Astrocyte (in vitro differentiated cells and primary cell): ENCODE results near the gene AP1B1. TPM values are rescaled to one million over a fixed set of nuclear protein-coding genes. Genes with fewer than 3 reads are reported as not detected.

ENCODE experiments used
- DNase-seq: peaks from one replicate; pipeline ENCODE4 v3.0.0-alpha.2; 2010; ENCODE audit warnings: low read depth
- FAIRE-seq: peaks from 2 replicates; lab custom pipeline; 2011; peaks lifted over from hg19 to GRCh38; lab: Jason Lieb, UNC
- H2AFZ ChIP-seq: 2 replicates; pipeline ENCODE4 v1.6.0; 2012; ENCODE audit warnings: low read depth, low read length, inconsistent platforms
- H3K27ac ChIP-seq: 2 replicates; pipeline ENCODE4 v1.5.1; 2011; ENCODE audit warnings: low read depth, low read length, inconsistent platforms
- H3K27me3 ChIP-seq: 2 replicates; pipeline ENCODE4 v1.6.0; 2011; ENCODE audit warnings: low read length, inconsistent platforms; ENCODE audit not compliant: insufficient read depth
- H3K36me3 ChIP-seq: 2 replicates; pipeline ENCODE4 v1.5.1; 2011; ENCODE audit warnings: low read length, inconsistent platforms; ENCODE audit not compliant: insufficient read depth
- H3K4me1 ChIP-seq: 2 replicates; pipeline ENCODE4 v1.5.1; 2011; ENCODE audit warnings: low read length, inconsistent platforms; ENCODE audit not compliant: insufficient read depth
- H3K4me2 ChIP-seq: 2 replicates; pipeline ENCODE4 v1.6.0; 2012; ENCODE audit warnings: low read length, inconsistent platforms
- H3K4me3 ChIP-seq: 2 replicates; pipeline ENCODE4 v1.5.1; 2011; ENCODE audit warnings: low read depth, mild to moderate bottlenecking, low read length, inconsistent platforms; ENCODE audit not compliant: insufficient read depth
- H3K79me2 ChIP-seq: 2 replicates; pipeline ENCODE4 v1.6.0; 2012; ENCODE audit warnings: mild to moderate bottlenecking, low read length, inconsistent platforms; ENCODE audit not compliant: insufficient read depth
- H3K9ac ChIP-seq: 2 replicates; pipeline ENCODE4 v1.6.0; 2012; ENCODE audit warnings: mild to moderate bottlenecking, low read length, inconsistent platforms
- H3K9me3 ChIP-seq: 2 replicates; pipeline ENCODE4 v1.5.1; 2012; ENCODE audit warnings: low read depth, mild to moderate bottlenecking, low read length, inconsistent platforms; ENCODE audit not compliant: insufficient read depth
- H4K20me1 ChIP-seq: 2 replicates; pipeline ENCODE4 v1.6.0; 2012; ENCODE audit warnings: low read length, inconsistent platforms; ENCODE audit not compliant: insufficient read depth
- H3K27ac Mint-ChIP-seq: one replicate; pipeline ENCODE4 v1.8.0; 2021; ENCODE audit warnings: mild to moderate bottlenecking, mixed read lengths; ENCODE audit not compliant: unreplicated experiment
- H3K27me3 Mint-ChIP-seq: one replicate; pipeline ENCODE4 v1.8.0; 2021; ENCODE audit warnings: low read depth, mixed read lengths; ENCODE audit not compliant: unreplicated experiment
- H3K36me3 Mint-ChIP-seq: one replicate; pipeline ENCODE4 v1.8.0; 2021; ENCODE audit warnings: low read depth, mixed read lengths; ENCODE audit not compliant: unreplicated experiment
- H3K4me1 Mint-ChIP-seq: one replicate; pipeline ENCODE4 v1.8.0; 2021; ENCODE audit warnings: low read depth, mixed read lengths; ENCODE audit not compliant: unreplicated experiment
- H3K4me3 Mint-ChIP-seq: one replicate; pipeline ENCODE4 v1.8.0; 2021; ENCODE audit warnings: mild to moderate bottlenecking, moderate library complexity, mixed read lengths; ENCODE audit not compliant: unreplicated experiment
- H3K9me3 Mint-ChIP-seq: one replicate; pipeline ENCODE4 v1.8.0; 2021; ENCODE audit warnings: mild to moderate bottlenecking, mixed read lengths; ENCODE audit not compliant: unreplicated experiment
- EZH2 ChIP-seq: IDR thresholded peaks from 2 replicates; pipeline ENCODE4 v1.6.1; 2012; ENCODE audit warnings: mild to moderate bottlenecking, low read length, inconsistent platforms; ENCODE audit not compliant: insufficient read depth
- total RNA-seq: library from RNA; stranded (reverse); gene quantifications from 2 replicates; pipeline ENCODE4 v1.2.1, GENCODE V29; 2021
- TF ChIP-seq, protein P1 (sequence below): IDR thresholded peaks from 2 replicates; pipeline ENCODE4 v1.5.1; 2011; ENCODE audit warnings: low read depth, mild to moderate bottlenecking, inconsistent platforms, low read length, moderate library complexity; ENCODE audit not compliant: insufficient read depth

Gene AP1B1
- total RNA-seq, 1 donor from 2014 or later = 69.5 TPM

GRCh38 chr22:29309332-29310064, 78.9 kb downstream of the AP1B1 start:
- Histone ChIP-seq H2AFZ (no peak overlapping the region), H3K9me3 (no peaks in the 10 kb centered on the region), H3K36me3 (no peaks in the 10 kb centered on the region), H3K4me2 (peak overlapping the region; percentile 92), H3K4me3 (peak overlapping the region; percentile 7), H4K20me1 (peaks cover 35% of the 10 kb centered on the region), H3K27ac (peak overlapping the region; percentile 73), H3K4me1 (peaks cover 57% of the 10 kb centered on the region), H3K27me3 (peaks cover 17% of the 10 kb centered on the region), H3K79me2 (peaks cover 34% of the 10 kb centered on the region), H3K9ac (peak overlapping the region; percentile 59)
- H3K4me1 Mint-ChIP-seq = peaks cover 7% of the 10 kb centered on the region
- FAIRE-seq = no peak
- TF ChIP-seq, protein P1, sequence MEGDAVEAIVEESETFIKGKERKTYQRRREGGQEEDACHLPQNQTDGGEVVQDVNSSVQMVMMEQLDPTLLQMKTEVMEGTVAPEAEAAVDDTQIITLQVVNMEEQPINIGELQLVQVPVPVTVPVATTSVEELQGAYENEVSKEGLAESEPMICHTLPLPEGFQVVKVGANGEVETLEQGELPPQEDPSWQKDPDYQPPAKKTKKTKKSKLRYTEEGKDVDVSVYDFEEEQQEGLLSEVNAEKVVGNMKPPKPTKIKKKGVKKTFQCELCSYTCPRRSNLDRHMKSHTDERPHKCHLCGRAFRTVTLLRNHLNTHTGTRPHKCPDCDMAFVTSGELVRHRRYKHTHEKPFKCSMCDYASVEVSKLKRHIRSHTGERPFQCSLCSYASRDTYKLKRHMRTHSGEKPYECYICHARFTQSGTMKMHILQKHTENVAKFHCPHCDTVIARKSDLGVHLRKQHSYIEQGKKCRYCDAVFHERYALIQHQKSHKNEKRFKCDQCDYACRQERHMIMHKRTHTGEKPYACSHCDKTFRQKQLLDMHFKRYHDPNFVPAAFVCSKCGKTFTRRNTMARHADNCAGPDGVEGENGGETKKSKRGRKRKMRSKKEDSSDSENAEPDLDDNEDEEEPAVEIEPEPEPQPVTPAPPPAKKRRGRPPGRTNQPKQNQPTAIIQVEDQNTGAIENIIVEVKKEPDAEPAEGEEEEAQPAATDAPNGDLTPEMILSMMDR = no peak
- no peak for TF ChIP-seq EZH2
- peaks cover 14% of the 10 kb centered on the region for H3K27me3 Mint-ChIP-seq
- H3K36me3 Mint-ChIP-seq = peaks cover 11% of the 10 kb centered on the region
- no peak overlapping the region for H3K4me3 Mint-ChIP-seq
- no peak for DNase-seq
- H3K27ac Mint-ChIP-seq = no peak overlapping the region
- no peaks in the 10 kb centered on the region for H3K9me3 Mint-ChIP-seq

DNA sequence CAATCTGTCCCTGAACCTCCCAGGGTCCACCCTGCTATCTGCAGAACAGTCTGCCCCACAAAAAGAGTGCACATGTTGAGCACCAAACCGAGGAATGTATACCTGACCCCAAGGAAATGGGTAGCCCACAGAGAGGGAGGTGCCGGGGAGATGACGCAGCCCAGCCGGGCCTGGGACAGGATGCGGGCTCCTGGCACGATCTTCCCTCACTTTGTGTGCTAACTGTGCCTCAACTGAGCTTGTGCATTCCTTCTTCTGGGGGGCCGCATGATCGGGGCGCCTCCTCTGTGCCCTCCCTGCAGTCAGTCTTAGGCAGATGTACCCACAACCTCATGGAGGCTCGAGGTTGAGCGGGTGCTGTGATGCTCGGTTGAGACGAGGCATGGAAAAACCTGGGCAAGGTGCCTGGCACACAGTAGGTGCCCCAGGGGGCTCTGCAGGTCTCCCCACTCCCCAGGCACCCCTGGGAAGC, 79.5 kb downstream of the AP1B1 start:
- Mint-ChIP-seq H3K4me3 (peak overlapping the region; percentile 70), H3K4me1 (peaks cover 4% of the 10 kb centered on the region), H3K36me3 (peaks cover 6% of the 10 kb centered on the region), H3K9me3 (no peaks in the 10 kb centered on the region), H3K27me3 (peaks cover 7% of the 10 kb centered on the region), H3K27ac (no peak overlapping the region)
- Histone ChIP-seq H3K4me3 (peak overlapping the region; percentile 26), H3K79me2 (peaks cover 34% of the 10 kb centered on the region), H3K36me3 (no peaks in the 10 kb centered on the region), H3K4me1 (peaks cover 57% of the 10 kb centered on the region), H2AFZ (no peak overlapping the region), H3K9me3 (no peaks in the 10 kb centered on the region), H4K20me1 (peaks cover 29% of the 10 kb centered on the region), H3K27ac (peak overlapping the region; percentile 78), H3K4me2 (peak overlapping the region; percentile 92), H3K27me3 (peaks cover 10% of the 10 kb centered on the region), H3K9ac (peak overlapping the region; percentile 59)
- DNase-seq = peak; percentile 76
- no peak for TF ChIP-seq EZH2
- TF ChIP-seq, protein P1 = no peak
- no peak for FAIRE-seq
